Astrocyte (in vitro differentiated cells and primary cell): ENCODE results near the gene PINLYP.

Experiments
- EZH2 ChIP-seq: IDR thresholded peaks from 2 replicates; pipeline ENCODE4 v1.6.1; 2012; ENCODE audit warnings: mild to moderate bottlenecking, low read length, inconsistent platforms; ENCODE audit not compliant: insufficient read depth
- TF ChIP-seq, protein P1 (sequence below): IDR thresholded peaks from 2 replicates; pipeline ENCODE4 v1.5.1; 2011; ENCODE audit warnings: low read depth, mild to moderate bottlenecking, inconsistent platforms, low read length, moderate library complexity; ENCODE audit not compliant: insufficient read depth

DNA sequence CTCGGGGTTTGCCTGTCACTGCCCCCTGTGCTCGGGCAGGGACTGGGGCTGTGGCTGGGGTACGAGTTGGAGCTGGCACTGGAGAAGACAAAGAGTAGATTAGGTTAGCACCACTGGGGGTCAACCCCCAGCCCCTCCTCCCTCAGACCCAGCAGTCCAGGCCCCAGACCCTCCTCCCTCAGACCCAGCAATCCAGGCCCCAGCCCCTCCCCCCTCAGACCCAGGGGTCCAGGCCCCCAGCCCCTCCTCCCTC, 23.5 kb upstream of the PINLYP start:
- TF ChIP-seq, protein P1, sequence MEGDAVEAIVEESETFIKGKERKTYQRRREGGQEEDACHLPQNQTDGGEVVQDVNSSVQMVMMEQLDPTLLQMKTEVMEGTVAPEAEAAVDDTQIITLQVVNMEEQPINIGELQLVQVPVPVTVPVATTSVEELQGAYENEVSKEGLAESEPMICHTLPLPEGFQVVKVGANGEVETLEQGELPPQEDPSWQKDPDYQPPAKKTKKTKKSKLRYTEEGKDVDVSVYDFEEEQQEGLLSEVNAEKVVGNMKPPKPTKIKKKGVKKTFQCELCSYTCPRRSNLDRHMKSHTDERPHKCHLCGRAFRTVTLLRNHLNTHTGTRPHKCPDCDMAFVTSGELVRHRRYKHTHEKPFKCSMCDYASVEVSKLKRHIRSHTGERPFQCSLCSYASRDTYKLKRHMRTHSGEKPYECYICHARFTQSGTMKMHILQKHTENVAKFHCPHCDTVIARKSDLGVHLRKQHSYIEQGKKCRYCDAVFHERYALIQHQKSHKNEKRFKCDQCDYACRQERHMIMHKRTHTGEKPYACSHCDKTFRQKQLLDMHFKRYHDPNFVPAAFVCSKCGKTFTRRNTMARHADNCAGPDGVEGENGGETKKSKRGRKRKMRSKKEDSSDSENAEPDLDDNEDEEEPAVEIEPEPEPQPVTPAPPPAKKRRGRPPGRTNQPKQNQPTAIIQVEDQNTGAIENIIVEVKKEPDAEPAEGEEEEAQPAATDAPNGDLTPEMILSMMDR = no peak
- no peak for TF ChIP-seq EZH2
